Esophagus (tissue), 2 donors: ENCODE results near the gene PHF21B. TPM values are rescaled to one million over a fixed set of nuclear protein-coding genes. Genes with fewer than 3 reads are reported as not detected.
"Not testable (repeated sequence)": the region's sequence is repeated elsewhere in the genome, so short reads cannot be mapped to it uniquely, and the experiment has no call there.

Experiments used
- H3K27ac ChIP-seq, 2 donors: one replicate each; pipeline ENCODE4 v1.5.1; 2013; ENCODE audit warnings: low read depth in 2 of 2, mild to moderate bottlenecking in 2 of 2, inconsistent platforms in 1 of 2, low read length in 1 of 2, moderate library complexity in 1 of 2
- H3K27me3 ChIP-seq, 2 donors: one replicate each; pipeline ENCODE4 v1.6.1; 2013; ENCODE audit warnings: low read length in 2 of 2, control low read depth in 1 of 2, mild to moderate bottlenecking in 1 of 2; ENCODE audit not compliant: insufficient read depth in 2 of 2, control insufficient read depth in 1 of 2
- H3K36me3 ChIP-seq, 2 donors: one replicate each; pipeline ENCODE4 v1.6.1; 2013; ENCODE audit warnings: low read length in 1 of 2; ENCODE audit not compliant: control insufficient read depth in 2 of 2, insufficient read depth in 2 of 2
- H3K4me1 ChIP-seq, 2 donors: one replicate each; pipeline ENCODE4 v1.6.1; 2013; ENCODE audit warnings: low read length in 1 of 2; ENCODE audit not compliant: control insufficient read depth in 2 of 2, insufficient read depth in 2 of 2
- H3K4me3 ChIP-seq, 2 donors: one replicate each; pipeline ENCODE4 v1.5.1; 2013; ENCODE audit warnings: low read length in 2 of 2, mild to moderate bottlenecking in 2 of 2, low read depth in 1 of 2, moderate library complexity in 1 of 2
- H3K9me3 ChIP-seq, 2 donors: one replicate each; pipeline ENCODE4 v1.6.1; 2013; ENCODE audit warnings: mild to moderate bottlenecking in 2 of 2, low read depth in 1 of 2, low read length in 1 of 2, moderate library complexity in 1 of 2; ENCODE audit not compliant: control insufficient read depth in 2 of 2, insufficient read depth in 1 of 2
- WGBS, 2 donors: extraction: QIAGEN DNeasy Blood & Tissue Kit; methylation state at CpG; one replicate each; pipeline ENCODE4 v1.1.7; 2013; 5-methylcytosine and 5-hydroxymethylcytosine counted together
- polyA plus RNA-seq, 2 donors: library from polyadenylated mRNA; stranded (reverse); fragments of 200-250 nt; gene quantifications; one replicate each; pipeline ENCODE4 v1.2.3, GENCODE V29; 2013
- donor health status: healthy with polysubstance abuse.
- donor health status: Bipolar disorder and iron deficiency.

The PHF21B gene
- polyA plus RNA-seq, 2 donors: 0.08 to 0.25 TPM

DNA sequence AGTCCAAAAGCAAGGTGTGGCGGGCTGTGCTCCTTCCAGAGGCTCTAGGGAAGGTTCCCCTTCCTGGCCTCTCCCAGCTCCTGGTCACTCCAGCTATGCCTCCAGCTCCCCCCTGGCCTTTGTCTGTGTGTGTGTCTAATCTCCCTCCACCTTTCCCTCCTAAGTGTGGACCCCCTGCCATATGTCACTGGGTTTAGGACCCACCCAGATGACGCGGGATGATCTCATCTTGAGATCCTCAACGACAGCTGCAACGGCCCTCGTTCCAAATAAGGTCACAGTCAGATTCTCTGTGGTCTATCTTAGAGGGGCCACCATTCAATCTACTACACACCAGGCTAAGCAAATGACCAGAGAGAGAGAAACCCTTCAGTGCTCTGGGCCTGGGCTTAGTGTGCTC, 149.5 kb downstream of the PHF21B start:
- Histone ChIP-seq H3K36me3 (no peaks in the 10 kb centered on the region), H3K4me1 (peaks cover 0 to 11% of the 10 kb centered on the region in 2 donors), H3K27ac (no peak overlapping the region), H3K4me3 (no peak overlapping the region), H3K27me3 (no peaks in the 10 kb centered on the region), H3K9me3 (no peaks in the 10 kb centered on the region)
- 69% methylated on average over 6 of the region's 6 CpGs for WGBS, 2 donors

DNA sequence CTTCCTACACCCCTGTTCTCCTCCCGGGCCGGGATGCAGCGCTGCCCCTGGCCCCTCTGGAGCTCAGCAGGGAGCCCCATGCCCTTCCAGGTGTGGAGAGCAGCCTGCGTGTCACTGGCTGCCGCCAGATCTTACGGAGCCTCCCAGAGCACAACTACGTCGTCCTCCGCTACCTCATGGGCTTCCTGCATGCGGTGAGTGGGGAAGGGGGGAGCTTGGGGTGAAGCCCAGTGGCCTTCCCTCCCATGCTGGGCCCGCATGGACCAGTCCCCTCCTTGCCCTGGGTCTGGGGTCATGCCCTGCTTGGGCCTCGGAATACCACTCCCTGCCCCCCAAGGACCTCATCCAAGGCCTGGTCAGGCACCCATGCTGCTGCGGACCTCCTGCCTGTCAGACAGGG, 150.2 kb downstream of the PHF21B start:
- Histone ChIP-seq H3K27ac (no peak overlapping the region), H3K9me3 (no peaks in the 10 kb centered on the region)
- 94 to 96% methylated on average over 13 of the region's 13 CpGs for WGBS, 2 donors

GRCh38 chr22:44858819-44859218, 151.0 kb downstream of the PHF21B start:
- 45 to 51% methylated on average over 7 of the region's 7 CpGs for WGBS, 2 donors

More for the DNA sequence above, 150.2 kb downstream of the PHF21B start:
- H3K4me3 ChIP-seq: no peak overlapping the region
- no peaks in the 10 kb centered on the region for H3K36me3 ChIP-seq
- no peaks in the 10 kb centered on the region for H3K27me3 ChIP-seq
- H3K4me1 ChIP-seq: peaks cover 0 to 11% of the 10 kb centered on the region in 2 donors

DNA sequence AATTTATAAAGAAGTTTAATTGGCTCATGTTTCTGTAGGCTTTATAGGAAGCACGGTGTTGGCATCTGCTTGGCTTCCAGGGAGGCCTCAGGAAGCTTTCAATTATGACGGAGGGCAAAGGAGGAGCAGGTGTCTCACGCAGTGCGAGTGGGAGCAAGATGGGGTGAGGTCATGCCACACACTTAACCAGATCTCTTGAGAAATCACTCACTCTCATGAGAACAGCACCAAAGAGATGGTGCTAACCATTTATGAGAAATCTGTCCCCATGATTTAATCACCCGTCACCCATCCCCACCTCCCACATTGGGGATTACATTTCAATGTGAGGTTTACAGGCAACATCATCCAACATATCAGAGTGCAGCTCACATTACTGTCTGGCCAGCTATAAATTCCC, 153.9 kb downstream of the PHF21B start:
- Histone ChIP-seq H3K9me3 (no peaks in the 10 kb centered on the region), H3K36me3 (no peaks in the 10 kb centered on the region), H3K4me3 (no peak overlapping the region), H3K27ac (no peak overlapping the region), H3K4me1 (peaks cover 0 to 11% of the 10 kb centered on the region in 2 donors), H3K27me3 (no peaks in the 10 kb centered on the region)
- WGBS, 2 donors: 87 to 91% methylated on average over 5 of the region's 5 CpGs

More at GRCh38 chr22:44858819-44859218, 151.0 kb downstream of the PHF21B start:
- H3K36me3 ChIP-seq, H3K27me3 ChIP-seq, H3K9me3 ChIP-seq, H3K27ac ChIP-seq, H3K4me3 ChIP-seq: not testable (repeated sequence)
- H3K4me1 ChIP-seq: peaks cover 0 to 11% of the 10 kb centered on the region in 2 donors

DNA sequence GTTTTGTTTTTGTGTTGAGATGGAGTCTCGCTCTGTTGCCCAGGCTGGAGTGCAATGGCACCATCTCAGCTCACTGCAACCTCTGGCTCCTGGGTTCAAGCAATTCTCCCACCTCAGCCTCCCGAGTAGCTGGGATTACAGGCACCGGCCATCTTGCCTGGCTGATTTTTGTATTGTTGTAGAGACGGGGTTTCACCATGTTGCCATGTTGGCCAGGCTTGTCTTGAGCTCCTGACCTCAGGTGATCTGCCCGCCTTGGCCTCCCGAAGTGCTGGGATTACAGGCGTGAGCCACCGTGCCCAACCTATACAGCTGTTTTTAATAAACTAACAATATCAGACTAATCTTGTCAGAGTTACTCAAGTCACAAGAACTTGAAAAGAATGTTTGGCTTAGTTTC, 155.2 kb downstream of the PHF21B start:
- H3K4me1 ChIP-seq, H3K27ac ChIP-seq, H3K27me3 ChIP-seq, H3K4me3 ChIP-seq, H3K9me3 ChIP-seq, H3K36me3 ChIP-seq: not testable (repeated sequence)
- 81 to 88% methylated on average over 8 of the region's 8 CpGs for WGBS, 2 donors

DNA sequence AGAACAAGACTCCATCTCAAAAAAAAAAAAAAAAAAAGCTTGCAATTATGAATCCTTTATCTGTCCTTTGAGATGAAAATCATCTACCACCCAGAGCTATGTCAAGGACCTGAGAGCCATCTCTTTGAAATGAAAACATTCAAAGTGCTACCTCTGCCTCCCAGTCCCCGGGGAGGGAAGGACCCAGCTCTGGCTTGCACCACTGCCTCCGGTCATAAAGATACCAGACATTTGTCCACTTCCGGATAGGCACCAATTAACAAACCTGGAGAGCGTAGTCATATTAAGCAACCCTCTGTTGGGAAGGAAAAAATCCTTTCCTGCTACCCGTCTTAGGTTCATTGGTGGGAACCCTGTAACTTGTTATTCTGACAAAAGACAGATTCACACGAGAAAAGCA, 158.9 kb downstream of the PHF21B start:
- Histone ChIP-seq H3K9me3 (no peaks in the 10 kb centered on the region), H3K36me3 (peaks cover 0 to 4% of the 10 kb centered on the region in 2 donors), H3K4me3 (no peak overlapping the region), H3K4me1 (no peaks in the 10 kb centered on the region), H3K27ac (no peak overlapping the region), H3K27me3 (no peaks in the 10 kb centered on the region)
- WGBS, 2 donors: 78 to 82% methylated on average over 6 of the region's 6 CpGs

- Histone ChIP-seq H3K9me3 (peaks cover 0 to 4% of the 10 kb centered on the region in 2 donors), H3K27ac (no peak overlapping the region), H3K36me3 (peaks cover 0 to 4% of the 10 kb centered on the region in 2 donors), H3K4me3 (no peak overlapping the region), H3K27me3 (no peaks in the 10 kb centered on the region), H3K4me1 (no peaks in the 10 kb centered on the region)
- 92 to 96% methylated on average over 21 of the region's 21 CpGs for WGBS, 2 donors
Observed at GRCh38 chr22:44848791-44849420, 160.9 kb downstream of the PHF21B start.

DNA sequence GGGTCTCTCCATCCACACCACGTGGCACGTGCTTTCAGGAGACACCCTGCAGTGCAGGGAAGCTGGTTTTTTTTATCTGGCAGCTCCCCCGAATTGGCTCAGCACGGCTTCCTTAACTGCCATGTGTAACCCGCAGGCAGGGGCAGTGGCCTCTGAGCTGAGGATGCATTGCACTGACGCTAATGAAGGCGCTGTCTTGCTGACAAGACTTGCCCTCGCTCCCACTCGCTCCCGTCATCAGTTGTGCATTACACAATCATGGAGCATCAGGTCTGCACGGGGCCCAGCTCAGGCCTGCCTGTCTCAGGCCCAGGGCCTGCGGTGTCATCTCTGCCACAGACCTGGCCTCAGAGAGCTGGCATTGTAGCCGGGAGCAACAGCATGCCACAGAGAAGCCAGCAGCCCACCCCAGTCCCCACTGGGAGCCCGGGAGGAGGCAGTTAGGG, 161.5 kb downstream of the PHF21B start:
- Histone ChIP-seq H3K9me3 (peaks cover 0 to 4% of the 10 kb centered on the region in 2 donors), H3K27me3 (no peaks in the 10 kb centered on the region), H3K4me1 (no peaks in the 10 kb centered on the region), H3K36me3 (peaks cover 0 to 4% of the 10 kb centered on the region in 2 donors), H3K27ac (no peak overlapping the region), H3K4me3 (no peak overlapping the region)
- 85 to 89% methylated on average over 14 of the region's 14 CpGs for WGBS, 2 donors

DNA sequence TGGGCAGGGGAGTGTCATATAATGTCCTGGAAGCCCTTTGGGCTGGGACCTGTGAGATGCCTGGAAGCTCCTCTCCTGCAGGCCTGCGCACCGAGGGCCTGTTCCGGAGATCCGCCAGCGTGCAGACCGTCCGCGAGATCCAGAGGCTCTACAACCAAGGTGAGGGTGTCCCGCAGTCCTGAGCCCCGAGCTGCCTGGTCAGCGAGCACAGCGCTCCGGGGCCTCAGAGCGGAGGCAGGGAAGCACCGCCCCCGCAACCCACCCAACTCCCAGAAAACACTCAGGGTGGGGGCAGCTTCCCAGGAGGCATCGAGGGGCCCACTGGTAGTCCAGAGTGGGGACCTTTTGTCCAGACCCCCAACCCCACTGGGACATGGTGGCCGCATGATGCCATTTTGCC, 161.9 kb downstream of the PHF21B start:
- Histone ChIP-seq H3K36me3 (peaks cover 0 to 4% of the 10 kb centered on the region in 2 donors), H3K4me1 (no peaks in the 10 kb centered on the region), H3K27ac (no peak overlapping the region), H3K4me3 (no peak overlapping the region), H3K27me3 (no peaks in the 10 kb centered on the region), H3K9me3 (peaks cover 0 to 4% of the 10 kb centered on the region in 2 donors)
- WGBS, 2 donors: 91 to 95% methylated on average over 18 of the region's 18 CpGs

DNA sequence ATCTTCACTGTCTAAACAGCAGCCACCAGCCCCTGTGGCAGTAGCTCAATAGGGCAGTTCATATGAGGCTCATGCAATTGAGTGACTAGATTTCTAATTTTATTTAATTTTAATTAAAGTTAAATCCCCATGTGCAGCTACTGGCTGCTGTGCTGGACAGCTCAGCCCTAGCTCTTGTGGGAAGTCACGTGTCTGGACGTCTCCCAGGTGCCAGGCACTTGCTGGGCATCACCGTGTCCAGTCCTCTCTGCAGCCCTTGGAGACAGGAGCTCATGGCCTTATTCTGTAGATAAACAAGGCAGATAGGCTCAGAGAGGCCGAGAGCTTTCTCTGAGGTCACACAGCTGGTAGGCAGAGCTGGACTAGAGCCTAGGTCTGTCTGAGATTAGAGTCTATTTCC, 162.4 kb downstream of the PHF21B start:
- Histone ChIP-seq H3K27ac (no peak overlapping the region), H3K4me3 (no peak overlapping the region), H3K36me3 (peaks cover 0 to 4% of the 10 kb centered on the region in 2 donors), H3K9me3 (peaks cover 0 to 4% of the 10 kb centered on the region in 2 donors), H3K4me1 (no peaks in the 10 kb centered on the region), H3K27me3 (no peaks in the 10 kb centered on the region)
- WGBS, 2 donors: 75 to 81% methylated on average over 4 of the region's 4 CpGs
